Aorta (tissue), 5 donors: ENCODE measurements around the gene FUT6. TPM values are rescaled to one million over a fixed set of nuclear protein-coding genes. Genes with fewer than 3 reads are reported as not detected.

Experiments
- ATAC-seq: fragments of 200-7000 bp; cut with Tn5 transposase; one replicate; pipeline ENCODE4 v1.9.1; 2022; ENCODE audit warnings: moderate library complexity; ENCODE audit not compliant: low FRiP score
- DNase-seq, 2 donors: peaks; one replicate each; pipeline ENCODE4 v3.0.0-alpha.2; 2020
- H3K27ac ChIP-seq, 2 donors: one replicate each; pipeline ENCODE4 v1.5.1; 2013; ENCODE audit warnings: low read length in 2 of 2, mild to moderate bottlenecking in 2 of 2, moderate library complexity in 2 of 2, control low read depth in 1 of 2, inconsistent platforms in 1 of 2, low read depth in 1 of 2
- H3K27me3 ChIP-seq, 2 donors: one replicate each; pipeline ENCODE4 v1.6.1; 2013; ENCODE audit warnings: control low read depth in 1 of 2, low read length in 1 of 2, mild to moderate bottlenecking in 1 of 2, moderate library complexity in 1 of 2; ENCODE audit not compliant: insufficient read depth in 2 of 2, control insufficient read depth in 1 of 2
- H3K36me3 ChIP-seq, 2 donors: one replicate each; pipeline ENCODE4 v1.6.1; 2013; ENCODE audit warnings: control low read depth in 1 of 2, low read length in 1 of 2, mild to moderate bottlenecking in 1 of 2; ENCODE audit not compliant: insufficient read depth in 2 of 2, control insufficient read depth in 1 of 2
- H3K4me1 ChIP-seq, 2 donors: one replicate each; pipeline ENCODE4 v1.6.1; 2013; ENCODE audit warnings: low read length in 2 of 2, control low read depth in 1 of 2, mild to moderate bottlenecking in 1 of 2, moderate library complexity in 1 of 2; ENCODE audit not compliant: insufficient read depth in 2 of 2, control insufficient read depth in 1 of 2
- H3K4me3 ChIP-seq, 2 donors: one replicate each; pipeline ENCODE4 v1.5.1; 2013; ENCODE audit warnings: low read length in 2 of 2, control low read depth in 1 of 2, mild to moderate bottlenecking in 1 of 2
- H3K9me3 ChIP-seq: one replicate; pipeline ENCODE4 v1.6.1; 2013; ENCODE audit warnings: mild to moderate bottlenecking, low read length; ENCODE audit not compliant: control insufficient read depth
- WGBS, 2 donors: extraction: QIAGEN DNeasy Blood & Tissue Kit; methylation state at CpG; one replicate each; pipeline ENCODE4 v1.1.7; 2013; 5-methylcytosine and 5-hydroxymethylcytosine counted together
- intact Hi-C, 2 donors: fragments of 100-400 bp; cut with DNase I; formaldehyde crosslinking; loops; one replicate each; pipeline versions ENCODE4 v1.14.2 to v1.15.0; 2022
- polyA plus RNA-seq, 2 donors: library from polyadenylated mRNA; stranded (reverse); fragments of 200-250 nt; gene quantifications; one replicate each; pipeline ENCODE4 v1.2.3, GENCODE V29; 2013
- total RNA-seq, 2 donors: library from RNA; stranded (reverse); fragmentation: NEBNext Ultra II Directional; extraction: Animal tissue kit (Norgen Biotek cat#: 25700); gene quantifications; one replicate each; pipeline ENCODE4 v1.2.1, GENCODE V29; 2021
- donor health status: healthy with polysubstance abuse.
- donor health status: Bipolar disorder and iron deficiency.
- donor health status: DM: no; HTN: no; CAD: no.
- donor health status: DM: no; HTN: no; CAD: no.
- donor health status: DM: yes; HTN: yes; CAD: no.

The FUT6 gene
- total and polyA plus RNA-seq, 4 donors, result 0.05 to 3.9 TPM; not detected in 2

GRCh38 chr19:5804516-5805461 is 34.7 kb downstream of the FUT6 start, which contains the start of gene NRTN:
Gene NRTN (plus strand): TSS chr19:5805067. CDS start chr19:5824166, 19,099 bp downstream.
- H3K36me3 ChIP-seq, result no peaks in the 10 kb centered on the region
- no peaks in the 10 kb centered on the region for H3K4me1 ChIP-seq
- DNase-seq, result peak in 1 of 2 donors; percentile 44
- no peak within 1 kb of the TSS for H3K4me3 ChIP-seq
- no peaks in the 10 kb centered on the region for H3K9me3 ChIP-seq
- intact Hi-C loops, result loop anchor here (10.0 kb wide), 2 partner anchors 90 to 220 kb away; no protein-coding TSS in a partner anchor
- H3K27me3 ChIP-seq, result no peaks in the 10 kb centered on the region
- WGBS, 2 donors, result 1 to 2% methylated on average over 40 to 106 of the region's 107 CpGs
- ATAC-seq, result no peak
- no peak within 1 kb of the TSS for H3K27ac ChIP-seq

GRCh38 chr19:5803752-5804515 is 35.6 kb downstream of the FUT6 start:
- DNase-seq (peak; percentile 85 to 93), ATAC-seq (peak; percentile 81)
- Histone ChIP-seq H3K27me3 (no peaks in the 10 kb centered on the region), H3K36me3 (no peaks in the 10 kb centered on the region), H3K4me3 (no peak overlapping the region), H3K27ac (no peak overlapping the region), H3K4me1 (no peaks in the 10 kb centered on the region), H3K9me3 (no peaks in the 10 kb centered on the region)
- WGBS, 2 donors, result 2% methylated on average over 47 to 54 of the region's 54 CpGs
- intact Hi-C loops, result loop anchor here (10.0 kb wide), 2 partner anchors 91 to 221 kb away; no protein-coding TSS in a partner anchor

DNA sequence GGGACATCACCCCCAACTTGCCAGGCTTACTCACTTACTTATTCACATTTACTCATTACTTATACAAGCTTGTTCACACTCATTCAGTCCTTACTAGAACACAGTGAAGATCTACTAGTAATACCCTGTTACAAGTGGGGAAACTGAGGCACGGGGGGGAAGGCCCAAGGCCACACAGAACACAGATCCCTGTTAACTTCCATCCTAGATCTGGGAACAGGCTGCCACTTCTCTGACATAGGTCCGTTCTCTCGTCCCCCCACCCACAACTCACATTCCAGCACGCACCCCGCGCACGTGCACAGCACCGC is 36.1 kb downstream of the FUT6 start:
- H3K27ac ChIP-seq, result no peak overlapping the region

GRCh38 chr19:5801796-5802619 is 37.5 kb downstream of the FUT6 start:
- H3K27me3 ChIP-seq, result no peaks in the 10 kb centered on the region
- ATAC-seq (no peak), DNase-seq (peak in 1 of 2 donors; percentile 49)
- 9 to 11% methylated on average over 32 to 33 of the region's 33 CpGs for WGBS, 2 donors
- intact Hi-C loops, result loop anchor here (10.0 kb wide), 2 partner anchors 93 to 223 kb away; no protein-coding TSS in a partner anchor
- no peaks in the 10 kb centered on the region for H3K36me3 ChIP-seq
- no peak overlapping the region for H3K27ac ChIP-seq
- no peaks in the 10 kb centered on the region for H3K9me3 ChIP-seq
- H3K4me3 ChIP-seq, result no peak overlapping the region
- no peaks in the 10 kb centered on the region for H3K4me1 ChIP-seq

More for the DNA sequence above, 36.1 kb downstream of the FUT6 start:
- Histone ChIP-seq H3K27me3 (no peaks in the 10 kb centered on the region), H3K4me3 (no peak overlapping the region), H3K36me3 (no peaks in the 10 kb centered on the region), H3K4me1 (no peaks in the 10 kb centered on the region), H3K9me3 (no peaks in the 10 kb centered on the region)
- DNase-seq (no peak), ATAC-seq (no peak)
- intact Hi-C loops, result loop anchor here (10.0 kb wide), 2 partner anchors 91 to 221 kb away; no protein-coding TSS in a partner anchor
- WGBS, 2 donors, result 2 to 8% methylated on average over 8 of the region's 8 CpGs

GRCh38 chr19:5800361-5801270 is 38.9 kb downstream of the FUT6 start:
- no peak for ATAC-seq

DNA sequence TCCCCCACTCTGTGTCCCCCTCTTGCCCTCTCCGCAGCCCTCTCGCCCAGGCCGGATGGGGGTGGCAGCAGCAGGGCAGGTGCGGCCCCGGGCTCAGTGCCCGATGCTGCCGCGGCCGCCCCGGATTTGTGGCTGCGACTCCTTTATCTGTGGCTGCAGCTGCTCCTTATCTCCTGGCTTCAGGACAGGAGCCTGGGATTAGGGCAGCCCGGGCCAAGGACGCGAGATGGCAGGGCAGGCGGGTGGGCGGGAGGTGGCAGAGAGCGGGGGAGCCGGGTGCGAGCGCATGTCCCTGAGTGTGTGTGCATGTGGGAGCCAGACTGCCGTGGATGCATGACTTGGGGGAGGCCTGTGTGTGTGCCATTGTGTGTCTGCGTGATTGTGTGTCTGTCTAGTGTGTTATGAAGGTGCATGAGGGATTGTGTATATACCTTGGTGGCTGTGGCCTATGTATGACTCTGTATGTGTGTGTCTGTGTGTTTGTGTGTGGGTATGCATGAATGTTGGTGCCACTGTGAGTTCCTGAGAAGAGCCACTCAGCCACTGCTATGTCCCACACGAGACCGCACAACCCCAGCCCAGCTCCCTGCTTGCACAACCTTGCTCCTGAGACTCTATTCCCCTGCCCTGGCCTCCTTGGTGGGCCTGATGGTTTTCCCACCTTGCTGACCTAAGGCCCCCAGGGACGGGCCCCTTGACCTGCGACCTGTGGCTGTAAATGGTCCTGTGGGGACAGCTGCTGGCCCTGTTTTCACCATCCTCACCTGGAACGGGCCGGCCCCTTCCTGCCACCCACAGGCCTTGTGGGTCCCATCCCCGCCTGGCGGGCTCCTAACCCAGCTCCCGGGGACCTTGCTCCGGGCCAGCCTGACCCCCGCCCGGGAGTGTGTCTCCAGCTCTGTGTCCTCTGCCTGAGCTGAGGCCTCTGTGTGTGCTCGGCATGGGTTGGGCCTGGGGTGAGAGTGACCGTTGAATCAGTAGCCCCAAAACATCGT is 40.0 kb downstream of the FUT6 start:
- intact Hi-C loops, result loop anchor here (10.0 kb wide), 3 partner anchors 95 to 225 kb away; partner anchors contain the start of genes SAFB (in 1 of the 2) and SAFB2 (in 1 of the 2)
- no peak overlapping the region for H3K27ac ChIP-seq
- no peaks in the 10 kb centered on the region for H3K9me3 ChIP-seq
- peaks cover 0 to 1% of the 10 kb centered on the region in 2 donors for H3K27me3 ChIP-seq
- no peak overlapping the region for H3K4me3 ChIP-seq
- DNase-seq, result no peak
- no peak for ATAC-seq
- H3K36me3 ChIP-seq, result no peaks in the 10 kb centered on the region
- WGBS, 2 donors, result 36 to 47% methylated on average over 37 of the region's 37 CpGs
- H3K4me1 ChIP-seq, result no peaks in the 10 kb centered on the region

More at GRCh38 chr19:5800361-5801270, 38.9 kb downstream of the FUT6 start:
- Histone ChIP-seq H3K36me3 (no peaks in the 10 kb centered on the region), H3K4me3 (no peak overlapping the region), H3K27ac (no peak overlapping the region), H3K27me3 (no peaks in the 10 kb centered on the region), H3K4me1 (no peaks in the 10 kb centered on the region), H3K9me3 (no peaks in the 10 kb centered on the region)
- no peak for DNase-seq
- intact Hi-C loops, result loop anchor here (10.0 kb wide), 2 partner anchors 94 to 224 kb away; no protein-coding TSS in a partner anchor
- WGBS, 2 donors, result 57 to 68% methylated on average over 17 of the region's 17 CpGs

DNA sequence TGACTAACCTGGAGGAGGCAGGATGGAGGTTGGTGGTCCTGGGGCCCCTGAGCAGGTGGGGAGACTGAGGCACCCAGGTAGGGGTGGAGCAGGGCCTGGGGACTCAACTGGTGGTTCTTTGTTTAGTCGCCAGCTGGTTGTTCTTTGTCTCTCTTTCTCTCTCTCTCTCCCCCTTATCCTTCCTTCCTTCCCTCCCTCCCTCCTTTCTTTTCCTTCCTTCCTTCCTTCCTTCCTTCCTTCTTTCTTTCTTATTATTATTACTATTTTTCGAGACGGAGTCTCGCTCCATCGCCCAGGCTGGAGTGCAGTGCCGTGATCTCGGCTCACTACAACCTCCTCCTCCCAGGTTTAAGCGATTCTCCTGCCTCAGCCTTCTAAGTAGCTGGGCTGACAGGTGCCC is 41.3 kb downstream of the FUT6 start:
- DNase-seq (no peak), ATAC-seq (no peak)
- no peaks in the 10 kb centered on the region for H3K36me3 ChIP-seq
- H3K4me1 ChIP-seq, result no peaks in the 10 kb centered on the region
- H3K27me3 ChIP-seq, result peaks cover 0 to 1% of the 10 kb centered on the region in 2 donors
- intact Hi-C loops, result loop anchor here in 1 of 2 donors (10.0 kb wide), 1 partner anchor 173 kb away; the partner anchor contains the start of genes SAFB and SAFB2
- H3K27ac ChIP-seq, result no peak overlapping the region
- H3K4me3 ChIP-seq, result no peak overlapping the region
- WGBS, 2 donors, result 88 to 94% methylated on average over 8 of the region's 8 CpGs
- no peaks in the 10 kb centered on the region for H3K9me3 ChIP-seq
